SK-N-SH treated with all-trans-retinoic acid at 6 μM for 48 hours (cell line): ENCODE results near the gene NQO2.

Source experiments
- ARNTL ChIP-seq: fragments of 450-650 bp; formaldehyde crosslinking; IDR thresholded peaks from 2 replicates; pipeline ENCODE4 v1.5.0; 2020; ENCODE audit warnings: low read depth, mild to moderate bottlenecking, moderate library complexity, borderline replicate concordance
- BACH2 ChIP-seq: fragments of 250-450 bp; sonication (Bioruptor Pico); IDR thresholded peaks from 2 replicates; pipeline ENCODE4 v1.9.0; 2021; ENCODE audit warnings: mild to moderate bottlenecking, borderline replicate concordance
- CSDC2 ChIP-seq: fragments of 250-450 bp; sonication (Bioruptor Pico); IDR thresholded peaks from 2 replicates; pipeline ENCODE4 v1.5.0; 2020; ENCODE audit warnings: mild to moderate bottlenecking, moderate library complexity
- PATZ1 ChIP-seq: fragments of 250-450 bp; sonication (Bioruptor Pico); IDR thresholded peaks from 2 replicates; pipeline ENCODE4 v1.8.0; 2020; ENCODE audit warnings: mild to moderate bottlenecking, moderate library complexity, borderline replicate concordance
- PPARA ChIP-seq: fragments of 250-450 bp; sonication (Bioruptor Pico); IDR thresholded peaks from 2 replicates; pipeline ENCODE4 v1.5.0; 2020; ENCODE audit warnings: mild to moderate bottlenecking, borderline replicate concordance
- RARB ChIP-seq: fragments of 250-450 bp; sonication (Bioruptor Pico); IDR thresholded peaks from 2 replicates; pipeline ENCODE4 v1.8.0; 2021; ENCODE audit warnings: mild to moderate bottlenecking, moderate library complexity
- TOX ChIP-seq: fragments of 250-450 bp; sonication (Bioruptor Pico); IDR thresholded peaks from 2 replicates; pipeline ENCODE4 v1.8.0; 2021; ENCODE audit warnings: mild to moderate bottlenecking, moderate library complexity, borderline replicate concordance
- ZC3H10 ChIP-seq: fragments of 250-450 bp; sonication (Bioruptor Pico); IDR thresholded peaks from 2 replicates; pipeline ENCODE4 v1.5.1; 2021; ENCODE audit warnings: mild to moderate bottlenecking, moderate library complexity
- ZFP3 ChIP-seq: fragments of 250-450 bp; sonication (Bioruptor Pico); IDR thresholded peaks from 2 replicates; pipeline ENCODE4 v1.5.0; 2020; ENCODE audit warnings: mild to moderate bottlenecking, moderate library complexity
- ZFP30 ChIP-seq: fragments of 450-650 bp; formaldehyde crosslinking; IDR thresholded peaks from 2 replicates; pipeline ENCODE4 v1.5.0; 2022; ENCODE audit warnings: mild to moderate bottlenecking, moderate library complexity
- TF ChIP-seq, protein P1 (sequence below): fragments of 250-450 bp; sonication (Bioruptor Pico); IDR thresholded peaks from 2 replicates; pipeline ENCODE4 v1.5.1; 2020; ENCODE audit warnings: low read depth, mild to moderate bottlenecking, moderate library complexity

DNA sequence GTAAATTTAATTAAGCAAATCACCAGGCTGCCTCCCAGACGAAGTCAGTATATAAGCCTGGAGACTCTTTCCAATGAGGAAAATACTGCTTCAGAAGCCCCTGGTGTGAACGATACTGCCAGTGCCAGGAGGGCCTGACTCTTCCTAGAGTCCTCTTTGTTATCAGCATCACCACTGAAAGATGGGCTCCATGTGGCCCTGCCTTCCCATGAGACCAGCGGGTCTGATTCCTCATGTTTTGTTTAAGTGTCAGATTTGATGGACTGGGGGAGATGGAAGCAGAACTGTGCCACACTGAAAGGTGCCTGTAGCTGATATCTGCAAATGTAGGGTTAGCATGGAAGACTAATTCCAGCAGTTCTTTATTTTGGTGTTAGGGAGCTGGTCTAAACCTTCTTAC, 7.9 kb downstream of the NQO2 start:
- TF ChIP-seq, protein P1, sequence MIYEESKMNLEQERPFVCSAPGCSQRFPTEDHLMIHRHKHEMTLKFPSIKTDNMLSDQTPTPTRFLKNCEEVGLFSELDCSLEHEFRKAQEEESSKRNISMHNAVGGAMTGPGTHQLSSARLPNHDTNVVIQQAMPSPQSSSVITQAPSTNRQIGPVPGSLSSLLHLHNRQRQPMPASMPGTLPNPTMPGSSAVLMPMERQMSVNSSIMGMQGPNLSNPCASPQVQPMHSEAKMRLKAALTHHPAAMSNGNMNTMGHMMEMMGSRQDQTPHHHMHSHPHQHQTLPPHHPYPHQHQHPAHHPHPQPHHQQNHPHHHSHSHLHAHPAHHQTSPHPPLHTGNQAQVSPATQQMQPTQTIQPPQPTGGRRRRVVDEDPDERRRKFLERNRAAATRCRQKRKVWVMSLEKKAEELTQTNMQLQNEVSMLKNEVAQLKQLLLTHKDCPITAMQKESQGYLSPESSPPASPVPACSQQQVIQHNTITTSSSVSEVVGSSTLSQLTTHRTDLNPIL (CRISPR knock-in tag), result no peak
- TF ChIP-seq TOX (CRISPR knock-in tag), result no peak
- no peak for TF ChIP-seq PATZ1 (CRISPR knock-in tag)
- TF ChIP-seq PPARA, result no peak
- TF ChIP-seq RARB (CRISPR knock-in tag), result no peak
- TF ChIP-seq ZFP30 (CRISPR knock-in tag), result no peak
- TF ChIP-seq ZFP3, result no peak
- no peak for TF ChIP-seq ARNTL
- no peak for TF ChIP-seq CSDC2 (CRISPR knock-in tag)
- no peak for TF ChIP-seq BACH2
- TF ChIP-seq ZC3H10 (CRISPR knock-in tag), result no peak
